ENCODE data around the gene AP2A2.

Gene AP2A2

GRCh38 chr11:1055109-1055703 lies 129.5 kb downstream of the AP2A2 start:
- TF ChIP-seq CTCF (conservative IDR thresholded peaks at IDR 0.05; ENCODE audit: low read depth): no peak
- CTCF ChIA-PET: interaction anchor here (0.5 kb wide), 1 partner anchor 190 kb away, joined by 3 read pairs; no protein-coding TSS in a partner anchor
- no peak for DNase-seq (ENCODE audit: low spot score)
- no peak overlapping the region for H3K27ac ChIP-seq
- POLR2A ChIA-PET (ENCODE audit: low non-redundant PET): no interaction called here

- H3K27ac ChIP-seq: no peak overlapping the region
- no peak for TF ChIP-seq CTCF (conservative IDR thresholded peaks at IDR 0.05; ENCODE audit: low read depth)
- ChIA-PET POLR2A (ENCODE audit: low non-redundant PET) (no interaction called here), CTCF (interaction anchor here (0.7 kb wide), 1 partner anchor 505 kb away, joined by 5 read pairs; no protein-coding TSS in a partner anchor)
- DNase-seq (ENCODE audit: low spot score): no peak
Observed at GRCh38 chr11:1055990-1056771, 130.5 kb downstream of the AP2A2 start.

GRCh38 chr11:1057806-1058205 lies 132.1 kb downstream of the AP2A2 start:
- no peak for DNase-seq (ENCODE audit: low spot score)
- ChIA-PET POLR2A (ENCODE audit: low non-redundant PET) (no interaction called here), CTCF (no interaction called here)
- no peak overlapping the region for H3K27ac ChIP-seq
- TF ChIP-seq CTCF (conservative IDR thresholded peaks at IDR 0.05; ENCODE audit: low read depth): no peak

- CTCF ChIA-PET: no interaction called here
- no peak for TF ChIP-seq CTCF (conservative IDR thresholded peaks at IDR 0.05; ENCODE audit: low read depth)
- peak overlapping the region; percentile 73; the same call in 1 of the 2 replicates for H3K27ac ChIP-seq
- POLR2A ChIA-PET (ENCODE audit: low non-redundant PET): no interaction called here
- DNase-seq (ENCODE audit: low spot score): no peak
Observed at GRCh38 chr11:1059759-1060158, 134.1 kb downstream of the AP2A2 start.

- TF ChIP-seq CTCF (conservative IDR thresholded peaks at IDR 0.05; ENCODE audit: low read depth): no peak
- CTCF ChIA-PET: interaction anchor here (1.8 kb wide), 1 partner anchor 11 kb away, joined by 4 read pairs; no protein-coding TSS in a partner anchor
- no peak for DNase-seq (ENCODE audit: low spot score)
Observed at GRCh38 chr11:1060410-1060809, 134.7 kb downstream of the AP2A2 start.

GRCh38 chr11:1060852-1061616 lies 135.4 kb downstream of the AP2A2 start:
- peak overlapping the region; percentile 73 for H3K27ac ChIP-seq
- TF ChIP-seq CTCF (conservative IDR thresholded peaks at IDR 0.05; ENCODE audit: low read depth): no peak
- ChIA-PET POLR2A (ENCODE audit: low non-redundant PET) (no interaction called here), CTCF (interaction anchor here (1.8 kb wide), 1 partner anchor 11 kb away, joined by 4 read pairs; no protein-coding TSS in a partner anchor)
- peak; percentile 94 for DNase-seq (ENCODE audit: low spot score)

More at GRCh38 chr11:1060410-1060809, 134.7 kb downstream of the AP2A2 start:
- H3K27ac ChIP-seq: peak overlapping the region; percentile 73
- POLR2A ChIA-PET (ENCODE audit: low non-redundant PET): no interaction called here

All from RWPE1 (cell line).